ENCODE data around the gene ARID1B. TPM values are rescaled to one million over a fixed set of nuclear protein-coding genes. Genes with fewer than 3 reads are reported as not detected.

The ARID1B gene
- total and polyA plus RNA-seq, 10 of the 15 experiments (the other 5 are each of a cell fraction or from before 2014, with no cell fraction given) = 24.7 to 133 (median 54.6) TPM

- no peak for TF ChIP-seq USF2 (IDR thresholded peaks at IDR 0.05; ENCODE audit: borderline replicate concordance, low read depth, low read length)
- no peak for TF ChIP-seq EED (IDR thresholded peaks at IDR 0.05; ENCODE audit: low read depth)
- TF ChIP-seq KAT2A (conservative IDR thresholded peaks at IDR 0.05; ENCODE audit: control insufficient read depth, low read depth, low read length) = no peak
- TF ChIP-seq ZNF384 (IDR thresholded peaks at IDR 0.05; ENCODE audit: borderline replicate concordance, low read depth, low read length) = no peak
- TF ChIP-seq E2F4 (IDR thresholded peaks at IDR 0.05; ENCODE audit: low read depth, low read length) = no peak
- TF ChIP-seq CEBPZ (IDR thresholded peaks at IDR 0.05; ENCODE audit: low read depth, low read length) = no peak
Measured at GRCh38 chr6:157218371-157219198, 441.4 kb downstream of the ARID1B start (continued).

Measured in GM12878 (cell line).